Dermis microvascular lymphatic vessel endothelial cell (primary cell): ENCODE results near the gene CD4. TPM values are rescaled to one million over a fixed set of nuclear protein-coding genes. Genes with fewer than 3 reads are reported as not detected.
A peak's percentile ranks its signal among the peaks of the same experiment; 100 is the strongest.

ENCODE experiments used
- DNase-seq, 2 donors: peaks; one replicate each; pipeline versions ENCODE4 v3.0.0 to v3.0.0-alpha.2; 2010; ENCODE audit warnings: low read depth in 2 of 2
- total RNA-seq: library from RNA; depleted of rRNA; stranded (reverse); fragments of >200 nt; gene quantifications from 2 replicates; pipeline ENCODE4 v1.2.1, GENCODE V29; 2014

Gene CD4
- total RNA-seq, 1 donor from 2014 or later = not detected

DNA sequence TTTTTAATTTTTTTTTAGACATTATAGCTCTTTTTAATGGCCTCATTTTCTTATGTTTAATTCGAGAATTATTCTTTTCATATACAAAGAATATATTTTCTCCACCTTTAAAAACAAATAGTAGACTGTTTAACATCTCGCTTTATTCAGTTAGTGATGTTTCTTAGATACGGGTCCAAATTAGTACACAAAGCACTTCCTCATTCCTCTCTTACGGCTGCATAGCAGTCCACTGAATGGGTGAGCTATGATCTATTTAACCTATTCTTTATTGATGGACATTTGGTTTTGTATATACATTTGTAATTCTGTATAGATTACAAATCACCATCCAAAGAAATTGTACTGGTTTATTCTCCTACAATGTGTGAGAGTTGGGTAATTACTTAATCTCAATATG is 24.0 kb downstream of the CD4 start:
- DNase-seq = no peak

DNA sequence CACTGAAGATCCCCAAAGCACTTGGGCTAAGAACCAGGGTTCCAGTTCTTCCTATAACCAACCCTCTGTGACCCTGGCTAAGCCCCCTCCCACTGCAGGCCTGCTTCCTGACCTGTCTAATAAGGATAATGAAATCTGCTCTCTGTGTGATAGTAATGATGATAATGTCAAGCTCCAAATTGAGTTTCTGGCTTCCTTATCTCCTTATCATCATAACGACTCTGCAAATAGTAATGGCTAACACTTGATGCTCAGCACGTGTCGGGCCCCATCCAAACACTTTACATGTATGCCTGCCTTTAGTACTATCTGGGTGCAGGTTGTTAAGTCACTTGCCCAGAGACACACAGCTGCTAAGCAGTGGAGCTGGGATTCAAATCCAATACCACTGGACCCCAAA is 27.3 kb downstream of the CD4 start:
- DNase-seq = no peak

DNA sequence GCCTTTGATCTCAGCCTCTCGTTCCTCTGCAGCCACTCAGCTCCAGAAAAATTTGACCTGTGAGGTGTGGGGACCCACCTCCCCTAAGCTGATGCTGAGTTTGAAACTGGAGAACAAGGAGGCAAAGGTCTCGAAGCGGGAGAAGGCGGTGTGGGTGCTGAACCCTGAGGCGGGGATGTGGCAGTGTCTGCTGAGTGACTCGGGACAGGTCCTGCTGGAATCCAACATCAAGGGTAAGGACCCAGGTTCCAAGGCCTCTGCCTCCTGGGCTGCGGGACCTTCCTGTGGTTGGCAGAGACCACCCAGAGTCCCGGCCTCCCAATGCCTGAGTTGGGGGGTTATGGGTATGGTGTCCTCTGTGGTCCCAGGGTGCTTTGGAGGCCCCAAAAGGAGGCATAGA is 27.8 kb downstream of the CD4 start:
- no peak for DNase-seq

DNA sequence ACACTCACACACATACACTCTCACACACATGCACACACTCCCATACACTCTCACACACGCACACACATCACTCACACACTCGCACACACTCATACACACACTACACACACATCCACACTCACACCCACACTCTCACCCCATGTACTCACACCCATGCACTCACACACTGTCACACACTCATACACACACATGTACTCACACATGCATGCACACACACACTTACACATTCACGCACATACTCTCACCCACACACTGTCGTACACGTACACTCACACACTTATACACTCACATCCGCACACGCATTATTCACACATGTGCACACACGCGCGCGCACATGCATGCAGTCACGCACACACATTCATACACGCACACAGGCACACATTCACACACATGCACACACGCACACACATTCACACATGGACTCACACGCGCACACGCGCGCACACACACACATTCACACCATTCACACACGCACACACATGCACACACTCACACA is 28.4 kb downstream of the CD4 start:
- no peak for DNase-seq

DNA sequence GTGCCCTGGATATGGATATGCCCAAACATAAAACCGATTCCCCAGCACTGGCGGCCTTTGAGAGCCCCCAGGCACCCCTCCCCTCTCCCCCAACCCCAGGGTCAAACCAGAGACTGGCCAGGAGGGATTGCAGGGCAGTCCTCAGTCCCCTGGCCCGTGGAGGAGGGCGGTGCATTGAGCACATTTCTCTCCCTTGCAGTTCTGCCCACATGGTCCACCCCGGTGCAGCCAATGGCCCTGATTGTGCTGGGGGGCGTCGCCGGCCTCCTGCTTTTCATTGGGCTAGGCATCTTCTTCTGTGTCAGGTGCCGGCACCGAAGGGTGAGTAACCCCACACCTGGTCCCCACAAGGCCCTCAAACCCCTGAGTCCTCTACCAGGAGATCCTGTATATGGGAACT is 28.9 kb downstream of the CD4 start:
- DNase-seq = no peak

DNA sequence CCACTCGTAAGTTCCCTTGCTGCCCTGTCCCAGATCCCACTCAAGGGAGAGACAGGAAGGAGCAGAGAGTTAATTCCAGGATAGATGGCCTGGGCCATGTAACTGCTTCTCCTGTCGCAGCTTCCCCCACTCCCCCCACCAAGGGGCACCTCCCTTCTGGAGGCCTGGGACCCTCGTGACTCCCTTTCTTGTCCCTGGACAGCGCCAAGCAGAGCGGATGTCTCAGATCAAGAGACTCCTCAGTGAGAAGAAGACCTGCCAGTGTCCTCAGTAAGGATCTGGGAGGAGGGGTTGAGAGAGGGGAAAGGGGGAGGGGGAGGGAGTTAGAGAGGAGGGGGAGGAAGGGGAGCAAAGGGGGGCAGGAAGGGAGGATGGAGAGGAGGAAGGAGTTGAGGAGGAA is 29.3 kb downstream of the CD4 start:
- no peak for DNase-seq

DNA sequence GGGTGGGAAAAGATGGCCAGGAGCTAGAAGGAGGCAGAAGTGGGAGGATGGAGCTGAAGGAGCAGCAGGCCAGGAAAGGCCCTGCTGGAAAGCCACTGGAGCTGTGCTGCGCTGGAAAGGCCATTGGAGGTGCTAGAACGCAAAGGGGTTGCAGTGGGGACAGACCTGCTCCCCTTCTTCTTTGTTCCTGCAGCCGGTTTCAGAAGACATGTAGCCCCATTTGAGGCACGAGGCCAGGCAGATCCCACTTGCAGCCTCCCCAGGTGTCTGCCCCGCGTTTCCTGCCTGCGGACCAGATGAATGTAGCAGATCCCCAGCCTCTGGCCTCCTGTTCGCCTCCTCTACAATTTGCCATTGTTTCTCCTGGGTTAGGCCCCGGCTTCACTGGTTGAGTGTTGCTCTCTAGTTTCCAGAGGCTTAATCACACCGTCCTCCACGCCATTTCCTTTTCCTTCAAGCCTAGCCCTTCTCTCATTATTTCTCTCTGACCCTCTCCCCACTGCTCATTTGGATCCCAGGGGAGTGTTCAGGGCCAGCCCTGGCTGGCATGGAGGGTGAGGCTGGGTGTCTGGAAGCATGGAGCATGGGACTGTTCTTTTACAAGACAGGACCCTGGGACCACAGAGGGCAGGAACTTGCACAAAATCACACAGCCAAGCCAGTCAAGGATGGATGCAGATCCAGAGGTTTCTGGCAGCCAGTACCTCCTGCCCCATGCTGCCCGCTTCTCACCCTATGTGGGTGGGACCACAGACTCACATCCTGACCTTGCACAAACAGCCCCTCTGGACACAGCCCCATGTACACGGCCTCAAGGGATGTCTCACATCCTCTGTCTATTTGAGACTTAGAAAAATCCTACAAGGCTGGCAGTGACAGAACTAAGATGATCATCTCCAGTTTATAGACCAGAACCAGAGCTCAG is 30.0 kb downstream of the CD4 start:
- peak in 1 of 2 donors; percentile 26 for DNase-seq

DNA sequence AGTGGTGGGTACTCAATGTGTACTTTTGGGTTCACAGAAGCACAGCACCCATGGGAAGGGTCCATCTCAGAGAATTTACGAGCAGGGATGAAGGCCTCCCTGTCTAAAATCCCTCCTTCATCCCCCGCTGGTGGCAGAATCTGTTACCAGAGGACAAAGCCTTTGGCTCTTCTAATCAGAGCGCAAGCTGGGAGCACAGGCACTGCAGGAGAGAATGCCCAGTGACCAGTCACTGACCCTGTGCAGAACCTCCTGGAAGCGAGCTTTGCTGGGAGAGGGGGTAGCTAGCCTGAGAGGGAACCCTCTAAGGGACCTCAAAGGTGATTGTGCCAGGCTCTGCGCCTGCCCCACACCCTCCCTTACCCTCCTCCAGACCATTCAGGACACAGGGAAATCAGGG is 30.8 kb downstream of the CD4 start:
- DNase-seq = no peak

DNA sequence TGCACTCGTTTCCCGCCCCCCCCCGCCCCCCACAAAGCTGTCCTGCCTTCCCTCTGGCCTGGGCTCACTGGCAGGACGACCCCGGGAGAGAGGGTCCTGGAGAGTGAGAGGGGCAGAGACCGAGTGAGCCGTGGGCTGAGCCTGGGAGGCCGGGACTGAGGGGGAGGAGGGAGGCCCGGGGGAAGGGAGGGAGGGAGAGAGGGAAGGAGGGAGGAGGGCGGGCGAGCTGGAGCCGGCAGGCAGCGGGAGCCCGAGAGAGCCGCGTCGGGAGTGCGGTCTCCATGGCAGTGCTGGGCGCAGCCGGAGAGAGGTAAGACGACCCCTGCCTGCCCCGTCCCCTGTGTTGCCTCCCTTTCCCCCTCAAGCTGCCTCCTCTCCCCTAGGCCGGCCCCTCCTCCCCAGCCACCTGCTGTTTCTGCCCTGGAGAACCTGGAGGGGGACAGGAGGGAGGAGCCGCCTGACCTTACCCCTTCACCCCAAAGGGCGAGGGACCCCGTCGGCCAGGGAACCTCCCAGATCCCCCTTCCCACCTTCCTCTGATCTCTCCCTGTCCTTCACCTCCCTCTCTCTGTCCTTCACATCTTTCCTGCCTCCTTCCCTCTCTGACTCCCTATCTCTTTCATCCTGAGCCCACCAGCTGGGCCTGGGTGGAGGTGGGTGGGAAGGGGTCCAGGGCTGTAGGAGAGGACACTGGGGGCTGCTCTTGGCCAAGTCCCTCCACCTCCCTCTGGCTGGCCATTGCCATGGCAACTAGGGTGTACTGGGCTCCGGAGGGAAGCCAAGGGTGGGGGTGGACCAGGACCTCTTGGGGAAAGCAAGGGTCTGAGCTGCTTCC is 32.5 kb downstream of the CD4 start, which contains the start of gene GPR162:
TSS of gene GPR162 (plus strand) at position 231 of the 835 bp plus-strand sequence. CDS start 2,078 bp downstream, outside the sequence.
- DNase-seq = peak in 1 of 2 donors; percentile 59

DNA sequence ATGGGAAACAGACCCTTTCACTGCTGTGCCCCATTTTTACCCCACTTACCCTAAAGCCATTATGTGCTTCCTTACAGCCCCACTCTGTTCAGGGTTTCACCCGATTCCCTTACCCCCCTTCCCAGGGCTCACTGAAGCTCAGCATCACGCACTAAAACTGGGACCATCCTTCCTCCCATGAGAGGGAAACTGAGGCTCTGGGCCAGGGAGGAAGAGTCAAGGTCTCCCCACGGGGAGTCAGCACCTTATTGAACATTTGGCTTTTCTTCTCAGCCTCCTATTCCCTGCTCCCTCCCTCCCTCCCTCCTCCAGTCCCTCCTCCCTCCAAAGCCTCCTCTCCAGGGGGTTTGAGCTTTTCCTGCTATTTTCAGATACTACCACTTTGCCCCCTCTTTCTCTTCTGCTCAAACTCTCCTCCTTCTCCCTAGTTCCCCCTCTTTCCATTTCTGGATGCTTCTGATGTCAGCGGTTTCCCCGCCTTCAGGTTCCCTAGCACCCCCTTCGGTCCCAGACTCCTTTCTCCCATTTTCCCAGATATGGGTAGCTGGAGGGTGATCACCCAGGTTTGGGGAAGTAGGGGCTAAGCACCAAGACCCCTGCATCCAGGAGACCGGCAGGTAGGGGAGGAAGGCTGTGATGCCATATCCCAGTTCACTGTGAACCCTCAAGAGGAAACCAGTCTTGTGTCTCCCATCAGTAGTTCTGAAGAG is 33.3 kb downstream of the CD4 start:
- no peak for DNase-seq

DNA sequence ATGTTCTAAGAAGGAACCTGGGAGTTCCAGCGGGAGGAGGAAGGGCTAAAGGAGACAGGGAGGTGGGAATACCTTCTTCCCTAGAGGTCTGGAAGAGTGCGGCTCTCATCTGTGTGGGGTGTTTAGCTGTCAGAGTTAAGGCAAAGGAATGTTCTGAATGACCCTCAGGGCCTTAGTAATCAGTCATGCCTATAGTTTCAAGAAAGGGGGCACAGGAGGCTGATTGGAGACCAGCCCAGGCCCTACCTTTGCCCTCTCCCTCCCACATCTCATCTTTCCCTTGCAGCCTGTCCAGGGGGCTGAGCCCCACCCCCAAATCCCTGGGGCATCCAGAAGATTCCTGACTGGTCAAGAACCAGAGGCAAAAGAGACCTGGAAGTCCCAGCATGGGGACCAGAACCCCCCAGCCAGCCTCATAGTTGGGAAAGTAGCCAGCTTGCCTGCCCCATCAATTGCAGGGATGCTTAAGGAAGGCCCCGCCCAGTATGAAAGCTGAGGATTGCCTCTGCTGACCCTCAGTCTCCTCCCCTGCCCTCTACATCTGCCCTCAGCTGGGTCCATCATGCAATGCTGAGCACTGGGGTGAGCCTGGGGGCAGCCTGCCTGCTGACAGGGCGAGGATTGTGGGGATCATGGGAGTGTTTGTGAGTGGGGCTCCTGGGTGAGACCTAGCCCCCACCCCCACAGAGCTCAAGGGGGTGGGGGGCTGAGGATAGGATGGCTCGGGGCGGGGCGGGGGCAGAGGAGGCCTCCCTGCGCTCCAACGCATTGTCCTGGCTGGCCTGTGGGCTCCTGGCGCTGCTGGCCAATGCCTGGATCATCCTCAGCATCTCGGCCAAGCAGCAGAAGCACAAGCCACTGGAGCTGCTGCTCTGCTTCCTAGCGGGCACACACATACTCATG is 34.1 kb downstream of the CD4 start:
- no peak for DNase-seq

DNA sequence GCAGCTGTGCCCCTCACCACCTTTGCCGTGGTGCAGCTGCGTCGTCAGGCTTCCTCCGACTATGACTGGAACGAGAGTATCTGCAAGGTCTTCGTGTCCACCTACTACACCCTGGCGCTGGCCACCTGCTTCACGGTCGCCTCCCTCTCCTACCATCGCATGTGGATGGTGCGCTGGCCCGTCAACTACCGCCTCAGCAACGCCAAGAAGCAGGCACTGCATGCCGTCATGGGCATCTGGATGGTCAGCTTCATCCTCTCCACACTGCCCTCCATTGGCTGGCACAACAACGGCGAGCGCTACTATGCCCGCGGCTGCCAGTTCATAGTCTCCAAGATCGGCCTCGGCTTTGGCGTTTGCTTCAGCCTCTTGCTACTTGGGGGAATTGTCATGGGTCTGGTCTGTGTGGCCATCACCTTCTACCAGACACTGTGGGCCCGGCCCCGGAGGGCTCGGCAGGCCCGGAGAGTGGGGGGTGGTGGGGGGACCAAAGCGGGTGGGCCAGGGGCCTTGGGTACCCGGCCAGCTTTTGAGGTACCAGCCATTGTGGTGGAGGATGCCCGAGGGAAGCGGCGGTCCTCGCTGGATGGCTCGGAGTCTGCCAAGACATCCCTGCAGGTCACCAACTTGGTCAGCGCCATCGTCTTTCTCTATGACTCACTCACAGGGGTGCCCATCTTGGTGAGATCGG is 34.9 kb downstream of the CD4 start:
- DNase-seq = no peak

DNA sequence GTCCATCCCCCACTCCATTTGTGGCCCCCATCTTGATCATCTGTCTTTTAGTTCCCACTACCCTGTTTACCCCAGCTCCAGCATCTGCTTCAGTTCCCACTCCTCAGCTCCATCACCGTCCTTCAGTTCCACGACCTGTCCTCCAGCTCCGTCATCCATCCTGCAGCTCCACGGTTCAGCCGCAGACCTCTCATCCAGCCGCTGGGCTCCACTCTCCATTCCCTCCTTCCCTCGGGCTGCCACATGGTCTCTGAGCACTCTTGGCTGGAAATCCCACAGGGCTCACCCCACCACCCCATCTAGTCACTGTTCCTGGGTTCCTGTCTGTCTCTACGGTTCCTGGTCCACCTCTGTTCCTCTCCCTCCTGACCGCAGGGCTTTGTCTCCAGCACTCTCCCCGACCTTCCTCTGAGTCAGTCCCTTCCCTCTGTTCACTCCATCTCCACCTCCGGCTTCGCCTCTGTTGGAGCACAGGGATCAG is 35.6 kb downstream of the CD4 start:
- peak in 1 of 2 donors; percentile 34 for DNase-seq

DNA sequence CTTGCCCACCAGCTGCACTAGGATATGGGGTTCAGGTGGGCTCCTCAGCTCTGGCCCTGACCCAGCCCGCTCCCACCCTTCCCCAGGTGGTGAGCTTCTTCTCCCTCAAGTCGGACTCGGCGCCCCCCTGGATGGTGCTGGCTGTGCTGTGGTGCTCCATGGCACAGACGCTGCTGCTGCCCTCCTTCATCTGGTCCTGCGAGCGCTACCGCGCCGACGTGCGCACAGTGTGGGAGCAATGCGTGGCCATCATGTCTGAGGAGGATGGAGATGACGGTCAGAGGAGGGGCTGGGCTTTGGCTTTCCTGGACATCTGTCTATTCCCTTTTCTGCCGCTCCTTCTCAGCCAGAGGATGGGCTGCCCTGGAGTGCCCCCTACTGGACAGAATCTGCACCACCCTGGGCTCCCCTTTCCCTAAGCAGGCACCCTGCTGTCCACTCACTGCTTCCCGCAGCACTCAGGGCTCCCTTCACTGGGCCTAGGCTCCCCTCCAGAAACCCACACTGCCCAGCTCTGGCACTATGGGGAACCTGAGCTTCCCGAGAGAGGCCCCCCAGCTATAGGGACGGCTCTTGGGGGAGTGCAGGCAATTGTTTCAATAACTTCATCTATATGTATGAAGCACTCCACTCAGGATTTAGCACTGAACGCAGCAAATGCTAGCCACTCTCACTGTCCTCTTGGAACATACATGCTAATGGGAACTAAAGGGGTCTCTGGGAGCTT is 36.2 kb downstream of the CD4 start:
- peak; percentile 50 to 85 for DNase-seq

DNA sequence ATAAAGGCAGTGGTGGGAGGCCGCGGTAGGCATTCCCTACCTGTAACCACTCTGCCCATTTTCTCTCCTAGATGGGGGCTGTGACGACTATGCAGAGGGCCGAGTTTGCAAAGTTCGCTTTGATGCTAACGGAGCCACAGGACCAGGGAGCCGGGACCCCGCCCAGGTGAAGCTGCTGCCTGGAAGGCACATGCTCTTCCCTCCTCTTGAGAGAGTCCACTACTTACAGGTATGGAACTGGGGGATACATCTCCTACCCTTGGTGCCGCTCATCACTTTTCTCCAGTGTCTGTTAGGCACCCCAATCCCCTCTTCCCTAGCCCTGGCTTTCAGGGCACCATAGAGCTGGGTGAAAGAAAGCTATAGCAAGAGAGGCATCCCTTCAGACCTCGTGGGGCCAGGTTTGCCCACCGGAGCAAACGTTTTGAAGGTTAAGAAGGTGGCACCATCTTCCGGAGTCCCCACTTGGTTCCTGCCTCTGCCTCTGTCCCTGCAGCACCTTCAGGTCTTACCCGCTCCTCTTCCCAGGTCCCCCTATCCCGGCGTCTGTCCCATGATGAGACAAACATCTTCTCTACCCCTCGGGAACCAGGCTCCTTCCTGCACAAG is 36.9 kb downstream of the CD4 start:
- no peak for DNase-seq

DNA sequence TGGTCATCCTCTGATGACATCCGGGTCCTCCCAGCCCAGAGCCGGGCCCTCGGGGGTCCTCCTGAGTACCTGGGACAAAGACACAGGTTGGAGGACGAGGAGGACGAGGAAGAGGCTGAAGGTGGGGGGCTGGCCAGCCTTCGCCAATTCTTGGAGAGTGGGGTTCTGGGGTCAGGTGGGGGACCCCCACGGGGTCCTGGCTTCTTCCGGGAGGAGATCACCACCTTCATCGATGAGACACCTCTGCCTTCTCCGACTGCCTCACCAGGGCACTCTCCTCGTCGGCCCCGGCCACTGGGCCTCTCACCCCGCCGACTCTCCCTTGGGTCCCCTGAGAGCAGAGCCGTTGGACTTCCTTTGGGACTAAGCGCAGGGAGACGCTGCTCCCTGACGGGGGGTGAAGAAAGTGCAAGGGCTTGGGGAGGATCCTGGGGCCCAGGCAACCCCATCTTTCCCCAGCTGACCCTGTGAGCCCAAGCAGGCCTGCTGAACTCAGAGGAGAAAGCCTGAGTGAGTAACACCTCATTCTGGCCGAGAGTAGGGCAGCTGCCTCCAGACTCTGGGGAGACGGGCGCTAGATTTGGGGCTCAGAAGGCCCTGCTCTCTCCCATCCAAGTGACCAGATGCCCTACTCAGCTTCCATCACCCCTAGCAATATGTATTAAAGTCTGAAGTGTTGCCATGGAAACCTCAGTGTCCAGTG is 37.6 kb downstream of the CD4 start:
- no peak for DNase-seq

DNA sequence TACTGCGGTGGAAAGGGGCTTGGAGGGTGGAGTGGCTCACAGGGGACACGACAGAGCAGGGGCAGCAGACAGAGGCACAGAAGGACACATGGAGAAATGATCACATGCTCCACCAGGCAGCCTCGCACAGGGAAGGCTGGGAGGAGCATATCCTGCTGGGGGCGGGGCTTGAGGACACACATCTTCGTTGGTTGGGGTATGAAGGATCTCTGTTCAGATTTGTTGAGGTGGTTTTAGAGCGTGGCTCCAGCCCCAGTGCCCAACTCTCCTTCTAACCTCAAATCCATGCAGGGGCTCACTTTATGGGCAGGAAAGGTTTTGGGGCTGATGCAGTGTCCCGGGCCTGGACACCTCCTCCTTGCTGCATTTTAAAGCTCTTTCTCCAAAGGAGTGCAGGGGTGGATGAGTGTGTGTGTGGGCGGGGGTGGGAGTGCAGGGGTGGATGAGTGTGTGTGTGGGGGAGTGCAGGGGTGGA is 38.1 kb downstream of the CD4 start:
- peak in 1 of 2 donors; percentile 71 for DNase-seq
